Peyer's patch (tissue), 4 donors: ENCODE data around the gene PAFAH1B1.

Experiments used
- CTCF ChIP-seq, 6 experiments: fragments of 450-650 bp in 4 of 6; fragments of 200-600 bp in 2 of 6; sonication (generic) in 1 of 6; IDR thresholded peaks; one replicate each; pipeline ENCODE4 v1.5.1; 2017 to 2019; ENCODE audit warnings: antibody characterized with exemption in 6 of 6, mild to moderate bottlenecking in 3 of 6, moderate library complexity in 1 of 6
- POLR2A ChIP-seq, 2 donors: fragments of 450-650 bp; IDR thresholded peaks; one replicate each; pipeline ENCODE4 v1.5.1; 2017; ENCODE audit warnings: antibody characterized with exemption in 2 of 2, mild to moderate bottlenecking in 2 of 2, moderate library complexity in 2 of 2

DNA sequence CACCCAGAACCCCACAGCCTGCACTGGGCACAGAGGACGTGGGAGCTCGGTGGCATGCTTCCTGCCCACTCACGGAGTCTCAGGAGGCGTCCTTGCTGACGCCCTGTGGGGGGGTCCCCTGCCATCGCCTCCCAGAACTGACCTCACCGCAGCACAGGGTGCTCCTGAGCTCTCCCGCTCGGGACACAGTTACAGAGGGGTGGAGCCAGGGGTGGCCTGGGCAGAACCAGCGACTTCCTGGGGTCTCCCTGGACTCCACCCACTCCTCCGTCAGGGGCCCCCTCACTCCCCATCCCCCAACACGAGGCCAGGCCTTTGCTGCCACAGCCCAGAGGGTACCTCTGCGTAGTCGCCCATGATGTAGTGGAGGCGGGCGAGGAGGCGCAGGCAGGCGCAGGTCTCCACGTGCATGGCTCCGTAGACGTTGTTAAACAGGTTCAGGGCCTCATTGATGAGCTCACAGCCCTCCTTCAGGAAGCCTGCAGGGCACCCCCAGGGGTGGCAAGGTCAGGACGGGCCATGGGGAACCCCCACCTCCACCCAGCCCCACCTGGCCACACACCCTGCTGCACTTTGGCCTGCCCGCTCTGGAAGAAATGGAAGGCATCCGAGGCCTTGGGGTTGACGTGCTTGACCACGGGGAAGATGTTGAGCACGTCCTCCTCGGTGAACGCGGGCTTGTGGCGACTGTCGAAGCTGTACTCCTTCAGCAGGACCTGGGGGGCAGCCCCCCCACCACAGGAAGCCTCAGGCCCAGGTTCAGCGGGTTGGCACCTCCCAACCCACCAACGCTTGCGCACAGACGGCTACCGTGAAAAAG, 100.3 kb downstream of the PAFAH1B1 start:
- TF ChIP-seq CTCF (IDR thresholded peaks at IDR 0.05) (no peak), POLR2A (IDR thresholded peaks at IDR 0.05) (no peak)
